ENCODE measurements around the gene ALPK1. TPM values are rescaled to one million over a fixed set of nuclear protein-coding genes. Genes with fewer than 3 reads are reported as not detected.

Gene ALPK1
- total RNA-seq, 4 donors from 2014 or later = 12.1 to 23.7 (median 16.3) TPM

DNA sequence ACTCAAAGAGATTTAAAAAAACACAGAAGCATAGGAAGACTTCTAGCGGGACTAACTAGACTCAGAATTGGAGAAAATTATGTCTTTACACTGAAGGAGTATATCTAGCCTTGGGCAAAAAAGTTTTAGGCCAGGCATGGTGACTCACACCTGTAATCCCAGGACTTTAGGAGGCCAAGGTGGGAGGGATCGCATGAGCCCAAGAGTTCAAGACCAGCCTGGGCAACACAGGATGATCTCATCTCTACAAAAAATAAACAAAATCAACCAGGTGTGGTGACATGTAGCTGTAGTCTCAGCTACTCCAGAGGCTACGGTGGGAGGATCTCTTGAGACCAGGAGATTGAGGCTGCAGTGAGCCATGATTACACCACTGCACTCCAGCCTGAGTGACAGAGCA lies 119.3 kb downstream of the ALPK1 start:
- Histone ChIP-seq H3K4me3 (no peak overlapping the region), H3K9me3 (no peaks in the 10 kb centered on the region), H3K27ac (no peak overlapping the region), H3K36me3 (peaks cover 0 to 40% of the 10 kb centered on the region in 2 donors), H3K4me1 (no peaks in the 10 kb centered on the region), H3K27me3 (no peaks in the 10 kb centered on the region)
- 90 to 93% methylated on average over 2 to 3 of the region's 3 CpGs for WGBS, 2 donors (ENCODE audit: low coverage in 1 of 2)
- TF ChIP-seq EP300 (IDR thresholded peaks at IDR 0.05) = no peak
- TF ChIP-seq, protein P1, sequence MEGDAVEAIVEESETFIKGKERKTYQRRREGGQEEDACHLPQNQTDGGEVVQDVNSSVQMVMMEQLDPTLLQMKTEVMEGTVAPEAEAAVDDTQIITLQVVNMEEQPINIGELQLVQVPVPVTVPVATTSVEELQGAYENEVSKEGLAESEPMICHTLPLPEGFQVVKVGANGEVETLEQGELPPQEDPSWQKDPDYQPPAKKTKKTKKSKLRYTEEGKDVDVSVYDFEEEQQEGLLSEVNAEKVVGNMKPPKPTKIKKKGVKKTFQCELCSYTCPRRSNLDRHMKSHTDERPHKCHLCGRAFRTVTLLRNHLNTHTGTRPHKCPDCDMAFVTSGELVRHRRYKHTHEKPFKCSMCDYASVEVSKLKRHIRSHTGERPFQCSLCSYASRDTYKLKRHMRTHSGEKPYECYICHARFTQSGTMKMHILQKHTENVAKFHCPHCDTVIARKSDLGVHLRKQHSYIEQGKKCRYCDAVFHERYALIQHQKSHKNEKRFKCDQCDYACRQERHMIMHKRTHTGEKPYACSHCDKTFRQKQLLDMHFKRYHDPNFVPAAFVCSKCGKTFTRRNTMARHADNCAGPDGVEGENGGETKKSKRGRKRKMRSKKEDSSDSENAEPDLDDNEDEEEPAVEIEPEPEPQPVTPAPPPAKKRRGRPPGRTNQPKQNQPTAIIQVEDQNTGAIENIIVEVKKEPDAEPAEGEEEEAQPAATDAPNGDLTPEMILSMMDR (IDR thresholded peaks at IDR 0.05) = no peak
- no peak for ATAC-seq

DNA sequence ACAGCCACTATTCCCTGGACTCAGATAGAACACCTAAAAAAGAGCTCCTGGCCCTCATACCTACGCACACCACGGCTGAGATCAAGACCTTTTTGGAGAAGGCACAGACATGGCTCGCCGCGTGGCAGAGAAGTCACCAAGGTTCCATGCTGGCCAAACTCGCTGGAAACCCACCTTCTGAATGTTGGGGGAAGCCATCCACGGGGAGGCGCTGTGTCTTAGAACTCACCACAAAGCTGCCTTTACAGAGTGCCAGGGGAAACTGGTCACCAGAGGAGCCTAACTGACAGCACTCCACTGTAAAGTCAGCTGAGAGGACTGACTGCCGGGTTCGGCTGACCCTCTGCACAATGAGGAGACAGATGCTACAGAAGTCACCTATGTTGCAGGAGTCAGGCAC lies 120.9 kb downstream of the ALPK1 start:
- TF ChIP-seq POLR2AphosphoS5 (IDR thresholded peaks at IDR 0.05) (no peak), POLR2A (IDR thresholded peaks at IDR 0.05) (no peak), EP300 (IDR thresholded peaks at IDR 0.05) (no peak)
- TF ChIP-seq, protein P1 (IDR thresholded peaks at IDR 0.05) = no peak
- no peaks in the 10 kb centered on the region for H3K9me3 ChIP-seq
- no peak overlapping the region for H3K4me3 ChIP-seq
- H3K4me1 ChIP-seq = peaks cover 0 to 11% (median 0%) of the 10 kb centered on the region in 3 donors
- peaks cover 0 to 30% of the 10 kb centered on the region in 2 donors for H3K36me3 ChIP-seq
- no peaks in the 10 kb centered on the region for H3K27me3 ChIP-seq
- no peak overlapping the region for H3K27ac ChIP-seq
- 77 to 80% methylated on average over 2 to 5 of the region's 10 CpGs for WGBS, 2 donors (ENCODE audit: low coverage in 1 of 2)
- no peak for ATAC-seq

DNA sequence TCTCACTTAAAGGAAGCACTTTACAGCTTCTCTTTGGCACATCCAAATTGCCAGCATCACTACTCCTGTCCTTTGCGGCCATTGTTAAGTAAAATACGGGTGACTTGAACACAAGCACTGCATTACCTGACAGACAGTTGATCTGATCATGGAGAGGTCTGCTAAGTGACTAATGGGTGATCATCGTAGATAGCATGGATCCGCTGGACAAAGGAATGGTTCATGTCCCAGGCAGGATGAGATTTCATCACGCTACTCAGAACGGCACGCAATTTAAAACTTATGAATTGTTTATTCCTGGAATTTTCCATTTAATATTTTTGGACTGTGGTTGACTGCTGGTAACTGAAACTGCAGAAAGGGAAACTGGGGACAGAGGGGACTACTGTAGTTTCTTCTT lies 124.7 kb downstream of the ALPK1 start:
- Histone ChIP-seq H3K27me3 (no peaks in the 10 kb centered on the region), H3K4me1 (peaks cover 0 to 11% (median 0%) of the 10 kb centered on the region in 3 donors), H3K27ac (no peak overlapping the region), H3K36me3 (peaks cover 0 to 36% of the 10 kb centered on the region in 2 donors), H3K9me3 (no peaks in the 10 kb centered on the region), H3K4me3 (no peak overlapping the region)
- no peak for ATAC-seq
- TF ChIP-seq EP300 (IDR thresholded peaks at IDR 0.05) = no peak
- TF ChIP-seq, protein P1 (IDR thresholded peaks at IDR 0.05) = no peak
- TF ChIP-seq POLR2A (IDR thresholded peaks at IDR 0.05) = no peak
- TF ChIP-seq POLR2AphosphoS5 (IDR thresholded peaks at IDR 0.05) = no peak
- WGBS, 2 donors (ENCODE audit: low coverage in 1 of 2) = 52 to 83% methylated on average over 7 of the region's 7 CpGs

DNA sequence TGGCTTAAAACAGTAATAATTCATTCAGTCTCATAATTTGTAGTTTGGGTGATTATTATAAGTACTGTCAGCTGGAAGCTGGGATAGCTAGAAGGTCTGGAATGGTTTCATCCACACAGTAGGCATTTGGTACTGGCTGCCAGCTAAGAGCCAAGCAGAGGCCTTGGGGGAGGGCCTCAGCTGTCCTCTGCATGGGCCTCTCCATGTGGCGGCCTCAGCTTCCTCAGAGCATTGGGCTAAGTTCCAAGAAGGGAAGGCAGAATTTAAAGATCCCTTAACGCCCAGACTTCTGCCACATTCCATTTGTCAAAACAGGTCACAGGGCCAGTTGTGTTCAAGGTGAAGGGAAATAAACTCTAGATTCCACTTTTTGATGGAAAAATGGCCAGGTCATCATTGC lies 125.5 kb downstream of the ALPK1 start:
- no peaks in the 10 kb centered on the region for H3K9me3 ChIP-seq
- 56% methylated on average over 1 of the region's 2 CpGs; no CpG with 5 or more reads in 1 of the 2 donors for WGBS, 2 donors (ENCODE audit: low coverage in 1 of 2)
- H3K27ac ChIP-seq = no peak overlapping the region
- no peak overlapping the region for H3K4me3 ChIP-seq
- ATAC-seq = no peak
- H3K4me1 ChIP-seq = peaks cover 0 to 11% (median 0%) of the 10 kb centered on the region in 3 donors
- no peaks in the 10 kb centered on the region for H3K27me3 ChIP-seq
- no peak for TF ChIP-seq POLR2A (IDR thresholded peaks at IDR 0.05)
- peaks cover 0 to 43% of the 10 kb centered on the region in 2 donors for H3K36me3 ChIP-seq

DNA sequence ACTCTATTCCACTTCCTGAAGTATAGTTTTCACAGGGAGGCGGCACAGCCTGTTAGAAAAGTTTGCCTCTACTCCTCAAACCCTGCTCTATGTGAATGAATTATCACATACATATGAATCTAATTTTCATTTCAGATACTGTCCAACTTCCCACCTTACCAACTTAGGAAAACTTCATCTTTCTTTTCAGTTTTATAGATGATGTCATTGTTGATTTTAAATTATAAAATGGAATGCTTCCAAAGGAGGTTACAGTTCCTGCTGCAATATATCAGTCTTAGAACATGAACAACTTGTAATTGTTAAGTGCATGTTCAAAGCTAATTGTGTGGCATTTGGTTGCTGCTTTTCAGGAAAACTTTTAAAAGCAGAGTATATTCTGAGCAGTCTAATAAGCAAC lies 126.4 kb downstream of the ALPK1 start:
- no peak for TF ChIP-seq POLR2AphosphoS5 (IDR thresholded peaks at IDR 0.05)
- TF ChIP-seq, protein P1 (IDR thresholded peaks at IDR 0.05) = no peak
- TF ChIP-seq POLR2A (IDR thresholded peaks at IDR 0.05) = no peak
- no peak for TF ChIP-seq EP300 (IDR thresholded peaks at IDR 0.05)

More for the DNA sequence above, 126.4 kb downstream of the ALPK1 start:
- no peak for ATAC-seq
- 63 to 89% methylated on average over 1 of the region's 1 CpG for WGBS, 2 donors (ENCODE audit: low coverage in 1 of 2)
- Histone ChIP-seq H3K9me3 (no peaks in the 10 kb centered on the region), H3K4me3 (no peak overlapping the region), H3K27me3 (no peaks in the 10 kb centered on the region), H3K27ac (no peak overlapping the region), H3K36me3 (peaks cover 0 to 53% of the 10 kb centered on the region in 2 donors), H3K4me1 (peaks cover 0 to 11% (median 0%) of the 10 kb centered on the region in 3 donors)
